ENCODE measurements around the gene RPL4.

The RPL4 gene

DNA sequence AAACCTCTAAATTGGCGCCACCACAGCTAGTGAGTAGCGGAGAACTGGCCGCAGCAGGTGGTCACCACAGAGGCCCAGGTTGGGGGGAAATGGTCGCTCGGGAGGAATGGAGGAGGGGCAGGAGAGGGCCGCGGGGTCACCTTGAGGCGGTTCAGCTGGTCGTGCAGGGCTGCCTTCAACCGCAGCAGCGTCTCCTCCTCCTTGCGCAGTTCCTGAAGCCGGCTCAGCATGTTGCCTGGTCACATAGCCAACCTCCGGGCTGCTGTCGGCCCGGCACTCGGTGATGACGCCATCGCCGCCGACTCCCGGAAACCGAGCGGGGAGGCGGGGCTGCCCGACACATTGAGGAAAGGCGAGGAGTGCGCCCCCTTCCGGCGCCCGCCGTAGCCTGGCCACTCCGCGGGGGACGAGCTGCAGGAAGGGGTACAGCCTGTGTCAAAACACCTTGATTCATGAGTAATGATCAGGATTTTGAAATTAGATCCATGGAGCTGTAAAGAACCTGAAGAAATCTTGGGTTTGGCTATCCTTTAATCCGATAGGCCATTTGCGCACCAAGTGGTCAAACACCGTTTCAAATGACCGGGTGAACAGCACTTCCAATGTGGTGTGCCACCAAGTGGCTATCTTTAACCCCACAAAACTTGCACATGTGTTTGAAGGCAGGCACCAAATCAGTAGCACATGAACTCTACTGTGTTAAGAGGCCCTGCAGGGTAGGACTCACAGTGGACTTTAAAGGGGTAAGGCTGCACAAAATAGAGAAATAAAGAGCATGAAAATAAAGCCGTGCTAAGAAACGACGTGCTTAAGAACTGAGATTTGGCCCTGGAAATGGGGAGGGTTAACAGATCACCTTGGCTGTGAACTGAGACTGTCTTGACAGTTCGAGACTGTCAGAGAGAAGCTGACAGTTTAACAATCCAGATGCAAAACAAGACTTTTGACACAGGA is 6.9 kb downstream of the RPL4 start, which contains the start of gene SNAPC5:
Gene SNAPC5, minus strand, starts transcription at position 261 of the 954 bp plus-strand sequence. Its CDS starts 31 bp downstream, at position 230.
- Histone ChIP-seq H4K91ac (ENCODE audit: low read depth, low read length, poor library complexity) (no peak within 1 kb of the TSS), H2BK120ac (ENCODE audit: low read depth, low read length) (no peak within 1 kb of the TSS), H3K4me3 (ENCODE audit: low read length in 2 of 2) (peak within 1 kb of the TSS; percentile 85 to 90), H3K9ac (ENCODE audit: low read depth, low read length, poor library complexity) (peak within 1 kb of the TSS; percentile 90), H3K4ac (ENCODE audit: low read length) (no peak within 1 kb of the TSS), H2BK12ac (ENCODE audit: low read length) (no peak within 1 kb of the TSS), H3K27me3 (ENCODE audit: control insufficient read depth in 3 of 3, insufficient read depth in 3 of 3, low read depth in 1 of 3, low read length in 3 of 3) (no peaks in the 10 kb centered on the region), H2BK15ac (ENCODE audit: low read length) (no peak within 1 kb of the TSS), H3K36me3 (replicated peaks in 1 of 2; ENCODE audit: control insufficient read depth in 2 of 2, insufficient read depth in 2 of 2, low read length in 2 of 2) (peaks cover 32 to 91% of the 10 kb centered on the region in 2 donors), H4K8ac (ENCODE audit: low read depth, low read length) (peak within 1 kb of the TSS; percentile 86), H3K4me2 (ENCODE audit: insufficient read depth, low read length, poor library complexity, severe bottlenecking) (peak within 1 kb of the TSS; percentile 71), H2AFZ (ENCODE audit: low read length) (peak within 1 kb of the TSS; percentile 94), H2AK5ac (ENCODE audit: low read depth, low read length) (peak within 1 kb of the TSS; percentile 94), H3K27ac (replicated peaks; ENCODE audit: low read length) (peak within 1 kb of the TSS; percentile 50), H3K23ac (ENCODE audit: low read depth, low read length, poor library complexity) (peak within 1 kb of the TSS; percentile 98), H2BK5ac (ENCODE audit: low read length) (no peak within 1 kb of the TSS), H3K9me3 (replicated peaks in 1 of 2; ENCODE audit: control insufficient read depth in 2 of 2, insufficient read depth in 1 of 2, low read depth in 1 of 2, low read length in 2 of 2) (no peaks in the 10 kb centered on the region), H3K18ac (ENCODE audit: low read length) (peak within 1 kb of the TSS; percentile 59), H3K4me1 (ENCODE audit: control insufficient read depth in 2 of 2, insufficient read depth in 1 of 2, low read depth in 1 of 2, low read length in 2 of 2) (peaks cover 5 to 12% of the 10 kb centered on the region in 2 donors), H3K14ac (ENCODE audit: low read length) (no peak within 1 kb of the TSS), H3K79me1 (ENCODE audit: low read depth, low read length) (peaks cover 4% of the 10 kb centered on the region)
- peak; percentile 93 for DNase-seq (ENCODE audit: low spot score)
- WGBS, 2 donors (ENCODE audit: extremely low coverage in 2 of 2, insufficient read length in 2 of 2, insufficient replicate concordance in 1 of 2): no CpG with 5 or more reads among the region's 43 CpGs

DNA sequence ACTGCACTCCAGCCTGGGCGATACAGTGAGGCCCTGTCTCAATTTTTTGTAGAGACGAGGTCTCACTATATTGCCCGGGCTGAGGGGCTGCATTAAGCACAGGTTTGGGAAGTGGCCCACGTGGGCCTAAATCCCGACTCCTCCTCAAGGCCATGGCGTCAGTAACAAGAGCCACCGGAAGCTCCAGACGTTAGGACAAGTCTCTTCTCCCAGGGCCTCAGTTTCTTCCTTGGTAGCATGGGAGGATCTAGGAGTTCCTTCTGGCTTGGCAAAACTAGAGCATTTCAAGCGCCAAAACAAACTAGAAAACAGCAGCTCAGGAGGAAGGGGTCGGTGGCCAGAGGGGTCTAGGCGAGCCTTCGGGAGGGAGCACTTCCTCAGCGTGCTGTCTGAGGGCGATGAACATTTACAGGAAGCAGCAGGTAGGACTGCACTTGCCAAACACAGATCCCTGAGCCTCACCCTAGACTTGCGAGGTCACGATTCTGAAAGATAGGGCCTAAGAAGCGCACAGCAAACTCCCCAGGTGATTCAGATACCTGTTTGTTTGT is 7.6 kb downstream of the RPL4 start:
- H3K4me1 ChIP-seq (ENCODE audit: control insufficient read depth in 2 of 2, insufficient read depth in 1 of 2, low read depth in 1 of 2, low read length in 2 of 2): peaks cover 5 to 7% of the 10 kb centered on the region in 2 donors
- H3K9me3 ChIP-seq (replicated peaks in 1 of 2; ENCODE audit: control insufficient read depth in 2 of 2, insufficient read depth in 1 of 2, low read depth in 1 of 2, low read length in 2 of 2): no peaks in the 10 kb centered on the region
- H3K27me3 ChIP-seq (ENCODE audit: control insufficient read depth in 3 of 3, insufficient read depth in 3 of 3, low read depth in 1 of 3, low read length in 3 of 3): no peaks in the 10 kb centered on the region
- H3K4me2 ChIP-seq (ENCODE audit: insufficient read depth, low read length, poor library complexity, severe bottlenecking): peak overlapping the region; percentile 71
- no peak for DNase-seq (ENCODE audit: low spot score)
- no peak overlapping the region for H3K14ac ChIP-seq (ENCODE audit: low read length)
- no CpG with 5 or more reads among the region's 17 CpGs for WGBS, 2 donors (ENCODE audit: extremely low coverage in 2 of 2, insufficient read length in 2 of 2, insufficient replicate concordance in 1 of 2)
- peak overlapping the region; percentile 85 to 90 for H3K4me3 ChIP-seq (ENCODE audit: low read length in 2 of 2)
- H2BK15ac ChIP-seq (ENCODE audit: low read length): no peak overlapping the region
- H2AK5ac ChIP-seq (ENCODE audit: low read depth, low read length): peak overlapping the region; percentile 94
- no peak overlapping the region for H3K4ac ChIP-seq (ENCODE audit: low read length)
- peaks cover 30 to 91% of the 10 kb centered on the region in 2 donors for H3K36me3 ChIP-seq (replicated peaks in 1 of 2; ENCODE audit: control insufficient read depth in 2 of 2, insufficient read depth in 2 of 2, low read length in 2 of 2)
- no peak overlapping the region for H2BK12ac ChIP-seq (ENCODE audit: low read length)
- no peak overlapping the region for H4K91ac ChIP-seq (ENCODE audit: low read depth, low read length, poor library complexity)
- peak overlapping the region; percentile 59 for H3K18ac ChIP-seq (ENCODE audit: low read length)
- H3K23ac ChIP-seq (ENCODE audit: low read depth, low read length, poor library complexity): peak overlapping the region; percentile 58
- H2BK5ac ChIP-seq (ENCODE audit: low read length): no peak overlapping the region
- peak overlapping the region; percentile 90 for H3K9ac ChIP-seq (ENCODE audit: low read depth, low read length, poor library complexity)
- no peak overlapping the region for H2BK120ac ChIP-seq (ENCODE audit: low read depth, low read length)
- H4K8ac ChIP-seq (ENCODE audit: low read depth, low read length): peak overlapping the region; percentile 86
- H3K79me1 ChIP-seq (ENCODE audit: low read depth, low read length): peaks cover 4% of the 10 kb centered on the region
- H3K27ac ChIP-seq (replicated peaks; ENCODE audit: low read length): peak overlapping the region; percentile 43
- peak overlapping the region; percentile 94 for H2AFZ ChIP-seq (ENCODE audit: low read length)

DNA sequence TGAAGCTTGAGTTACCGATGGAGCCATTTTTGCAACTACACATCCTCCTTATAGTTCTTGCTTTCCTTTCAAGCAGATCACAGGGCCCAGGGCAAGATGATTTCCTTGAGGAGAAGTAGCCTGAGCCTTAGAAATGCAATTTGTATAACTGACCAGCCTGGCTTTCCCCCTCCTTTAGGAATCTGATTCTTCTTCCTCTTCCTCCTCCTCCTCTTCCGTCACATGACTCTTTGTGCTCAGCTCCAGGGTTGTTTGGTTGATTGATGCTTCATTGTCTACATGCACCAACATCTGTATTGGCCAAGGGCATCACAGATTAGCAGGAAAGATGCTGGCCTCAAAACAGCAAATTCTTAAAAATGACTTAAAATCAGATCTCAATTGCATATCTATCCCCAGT is 10.4 kb downstream of the RPL4 start:
- Histone ChIP-seq H2BK5ac (ENCODE audit: low read length) (no peak overlapping the region), H2BK15ac (ENCODE audit: low read length) (no peak overlapping the region), H3K4me1 (ENCODE audit: control insufficient read depth in 2 of 2, insufficient read depth in 1 of 2, low read depth in 1 of 2, low read length in 2 of 2) (peaks cover 5 to 7% of the 10 kb centered on the region in 2 donors), H2BK12ac (ENCODE audit: low read length) (no peak overlapping the region), H2AFZ (ENCODE audit: low read length) (no peak overlapping the region), H3K4me2 (ENCODE audit: insufficient read depth, low read length, poor library complexity, severe bottlenecking) (no peak overlapping the region), H2AK5ac (ENCODE audit: low read depth, low read length) (no peak overlapping the region), H3K27ac (replicated peaks; ENCODE audit: low read length) (no peak overlapping the region), H3K9ac (ENCODE audit: low read depth, low read length, poor library complexity) (no peak overlapping the region), H3K4me3 (ENCODE audit: low read length in 2 of 2) (no peak overlapping the region), H2BK120ac (ENCODE audit: low read depth, low read length) (no peak overlapping the region), H3K14ac (ENCODE audit: low read length) (no peak overlapping the region), H3K9me3 (replicated peaks in 1 of 2; ENCODE audit: control insufficient read depth in 2 of 2, insufficient read depth in 1 of 2, low read depth in 1 of 2, low read length in 2 of 2) (no peaks in the 10 kb centered on the region), H3K4ac (ENCODE audit: low read length) (no peak overlapping the region), H4K91ac (ENCODE audit: low read depth, low read length, poor library complexity) (no peak overlapping the region), H3K27me3 (ENCODE audit: control insufficient read depth in 3 of 3, insufficient read depth in 3 of 3, low read depth in 1 of 3, low read length in 3 of 3) (no peaks in the 10 kb centered on the region), H3K23ac (ENCODE audit: low read depth, low read length, poor library complexity) (no peak overlapping the region), H3K36me3 (replicated peaks in 1 of 2; ENCODE audit: control insufficient read depth in 2 of 2, insufficient read depth in 2 of 2, low read length in 2 of 2) (peaks cover 23 to 91% of the 10 kb centered on the region in 2 donors), H4K8ac (ENCODE audit: low read depth, low read length) (no peak overlapping the region), H3K79me1 (ENCODE audit: low read depth, low read length) (peaks cover 4% of the 10 kb centered on the region), H3K18ac (ENCODE audit: low read length) (no peak overlapping the region)
- no CpG with 5 or more reads among the region's 2 CpGs for WGBS, 2 donors (ENCODE audit: extremely low coverage in 2 of 2, insufficient read length in 2 of 2, insufficient replicate concordance in 1 of 2)
- no peak for DNase-seq (ENCODE audit: low spot score)

DNA sequence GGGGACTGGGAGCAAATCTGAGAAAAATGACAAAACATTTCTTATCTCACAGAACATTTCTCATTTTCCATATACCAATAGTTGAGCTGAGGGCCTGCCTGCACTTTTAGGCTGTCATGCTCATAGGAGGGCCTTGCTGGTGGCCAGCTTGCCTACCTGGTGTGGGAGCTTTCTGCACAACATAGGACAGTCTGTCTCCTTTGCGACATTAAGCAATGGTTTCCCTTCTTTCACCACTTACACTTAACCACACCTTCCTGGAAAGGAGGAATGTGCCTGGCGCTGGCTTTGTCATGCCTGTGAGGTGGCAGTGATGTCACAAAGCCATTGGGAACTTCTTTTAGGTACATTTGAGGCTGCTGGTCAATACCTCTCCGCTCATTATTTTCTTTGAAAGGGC is 12.8 kb downstream of the RPL4 start:
- H3K4me1 ChIP-seq (ENCODE audit: control insufficient read depth in 2 of 2, insufficient read depth in 1 of 2, low read depth in 1 of 2, low read length in 2 of 2): peaks cover under 1 to 1% of the 10 kb centered on the region in 2 donors
- H3K4ac ChIP-seq (ENCODE audit: low read length): no peak overlapping the region
- peaks cover 30 to 93% of the 10 kb centered on the region in 2 donors for H3K36me3 ChIP-seq (replicated peaks in 1 of 2; ENCODE audit: control insufficient read depth in 2 of 2, insufficient read depth in 2 of 2, low read length in 2 of 2)
- H3K14ac ChIP-seq (ENCODE audit: low read length): no peak overlapping the region
- no CpG with 5 or more reads among the region's 3 CpGs for WGBS, 2 donors (ENCODE audit: extremely low coverage in 2 of 2, insufficient read length in 2 of 2, insufficient replicate concordance in 1 of 2)
- H3K9ac ChIP-seq (ENCODE audit: low read depth, low read length, poor library complexity): no peak overlapping the region
- no peak overlapping the region for H3K18ac ChIP-seq (ENCODE audit: low read length)
- H3K9me3 ChIP-seq (replicated peaks in 1 of 2; ENCODE audit: control insufficient read depth in 2 of 2, insufficient read depth in 1 of 2, low read depth in 1 of 2, low read length in 2 of 2): no peaks in the 10 kb centered on the region
- H3K4me3 ChIP-seq (ENCODE audit: low read length in 2 of 2): no peak overlapping the region
- no peak overlapping the region for H2BK5ac ChIP-seq (ENCODE audit: low read length)
- H3K27me3 ChIP-seq (ENCODE audit: control insufficient read depth in 3 of 3, insufficient read depth in 3 of 3, low read depth in 1 of 3, low read length in 3 of 3): no peaks in the 10 kb centered on the region
- H2AFZ ChIP-seq (ENCODE audit: low read length): no peak overlapping the region
- H3K27ac ChIP-seq (replicated peaks; ENCODE audit: low read length): no peak overlapping the region
- no peak for DNase-seq (ENCODE audit: low spot score)
- no peak overlapping the region for H3K4me2 ChIP-seq (ENCODE audit: insufficient read depth, low read length, poor library complexity, severe bottlenecking)
- no peak overlapping the region for H3K23ac ChIP-seq (ENCODE audit: low read depth, low read length, poor library complexity)
- no peak overlapping the region for H2AK5ac ChIP-seq (ENCODE audit: low read depth, low read length)
- no peak overlapping the region for H4K91ac ChIP-seq (ENCODE audit: low read depth, low read length, poor library complexity)
- H2BK120ac ChIP-seq (ENCODE audit: low read depth, low read length): no peak overlapping the region
- H4K8ac ChIP-seq (ENCODE audit: low read depth, low read length): no peak overlapping the region
- no peak overlapping the region for H2BK15ac ChIP-seq (ENCODE audit: low read length)
- no peak overlapping the region for H2BK12ac ChIP-seq (ENCODE audit: low read length)
- H3K79me1 ChIP-seq (ENCODE audit: low read depth, low read length): peaks cover under 1% of the 10 kb centered on the region

Measured in neuronal stem cell (in vitro differentiated cells).